ENCODE measurements around the gene AKAP6. TPM values are rescaled to one million over a fixed set of nuclear protein-coding genes. Genes with fewer than 3 reads are reported as not detected.

AKAP6 gene
- total RNA-seq, 1 donor from 2014 or later, result 3.4 TPM

DNA sequence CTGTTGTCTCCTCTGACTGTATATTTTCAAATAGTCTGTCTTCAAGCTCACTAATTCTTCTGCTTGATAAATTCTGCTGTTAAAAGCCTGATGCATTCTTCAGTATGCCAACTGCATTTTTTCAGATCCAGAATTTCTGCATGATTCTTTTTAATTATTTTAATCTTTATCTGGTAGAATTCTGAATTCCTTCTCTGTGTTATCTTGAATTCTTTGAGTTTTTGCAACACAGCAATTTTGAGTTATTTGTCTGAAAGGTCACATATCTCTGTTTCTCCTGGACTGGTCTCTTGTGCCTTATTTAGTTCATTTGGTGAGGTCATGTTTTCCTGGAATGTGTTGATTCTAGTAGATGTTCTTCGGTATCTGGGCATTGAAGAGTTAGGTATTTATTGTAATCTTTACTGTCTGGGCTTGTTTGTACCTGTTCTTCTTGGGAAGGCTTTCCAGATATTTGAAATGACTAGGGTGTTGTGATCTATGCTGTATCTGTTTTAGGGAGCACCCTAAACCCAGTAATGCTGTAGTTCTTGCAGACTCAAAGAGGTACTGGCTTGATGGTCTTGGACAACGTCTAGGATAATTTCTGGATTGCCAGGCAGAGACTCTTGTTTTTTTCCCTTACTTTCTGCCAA, 415.8 kb downstream of the AKAP6 start:
- H3K27ac Mint-ChIP-seq, result no peak overlapping the region
- no peaks in the 10 kb centered on the region for H3K36me3 Mint-ChIP-seq (ENCODE audit: insufficient read depth)
- no peak for DNase-seq (ENCODE audit: low spot score, unreplicated experiment)
- TF ChIP-seq, protein P1, sequence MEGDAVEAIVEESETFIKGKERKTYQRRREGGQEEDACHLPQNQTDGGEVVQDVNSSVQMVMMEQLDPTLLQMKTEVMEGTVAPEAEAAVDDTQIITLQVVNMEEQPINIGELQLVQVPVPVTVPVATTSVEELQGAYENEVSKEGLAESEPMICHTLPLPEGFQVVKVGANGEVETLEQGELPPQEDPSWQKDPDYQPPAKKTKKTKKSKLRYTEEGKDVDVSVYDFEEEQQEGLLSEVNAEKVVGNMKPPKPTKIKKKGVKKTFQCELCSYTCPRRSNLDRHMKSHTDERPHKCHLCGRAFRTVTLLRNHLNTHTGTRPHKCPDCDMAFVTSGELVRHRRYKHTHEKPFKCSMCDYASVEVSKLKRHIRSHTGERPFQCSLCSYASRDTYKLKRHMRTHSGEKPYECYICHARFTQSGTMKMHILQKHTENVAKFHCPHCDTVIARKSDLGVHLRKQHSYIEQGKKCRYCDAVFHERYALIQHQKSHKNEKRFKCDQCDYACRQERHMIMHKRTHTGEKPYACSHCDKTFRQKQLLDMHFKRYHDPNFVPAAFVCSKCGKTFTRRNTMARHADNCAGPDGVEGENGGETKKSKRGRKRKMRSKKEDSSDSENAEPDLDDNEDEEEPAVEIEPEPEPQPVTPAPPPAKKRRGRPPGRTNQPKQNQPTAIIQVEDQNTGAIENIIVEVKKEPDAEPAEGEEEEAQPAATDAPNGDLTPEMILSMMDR (IDR thresholded peaks at IDR 0.05; ENCODE audit: unreplicated experiment), result no peak
- H3K27me3 Mint-ChIP-seq, result no peaks in the 10 kb centered on the region
- H3K9me3 Mint-ChIP-seq (ENCODE audit: low read depth), result peaks cover 7% of the 10 kb centered on the region
- H3K4me3 Mint-ChIP-seq (ENCODE audit: low read depth), result no peak overlapping the region
- H3K4me1 Mint-ChIP-seq (ENCODE audit: low read depth), result no peaks in the 10 kb centered on the region

DNA sequence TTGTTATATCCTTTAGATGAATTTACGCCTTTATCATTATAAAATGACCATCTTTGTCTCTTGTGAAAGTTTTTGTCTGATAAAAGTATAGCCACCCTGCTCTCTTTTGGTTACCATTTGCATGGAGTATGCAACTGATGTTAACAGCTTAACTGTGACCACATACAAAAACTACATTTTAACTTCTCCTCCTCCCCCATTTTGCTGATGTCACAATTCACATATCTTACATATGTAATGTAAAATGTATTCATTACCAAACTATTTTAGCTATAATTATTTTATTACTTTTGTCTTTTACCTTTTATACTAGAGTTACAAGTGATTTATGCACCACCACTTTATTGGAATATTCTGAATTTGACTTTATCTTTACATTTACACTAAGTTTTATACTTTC, 425.1 kb downstream of the AKAP6 start:
- Mint-ChIP-seq H3K27ac (no peak overlapping the region), H3K9me3 (ENCODE audit: low read depth) (peaks cover 15% of the 10 kb centered on the region), H3K4me3 (ENCODE audit: low read depth) (no peak overlapping the region), H3K27me3 (no peaks in the 10 kb centered on the region), H3K36me3 (ENCODE audit: insufficient read depth) (peaks cover 1% of the 10 kb centered on the region), H3K4me1 (ENCODE audit: low read depth) (no peaks in the 10 kb centered on the region)
- no peak for DNase-seq (ENCODE audit: low spot score, unreplicated experiment)
- TF ChIP-seq, protein P1 (IDR thresholded peaks at IDR 0.05; ENCODE audit: unreplicated experiment), result no peak

DNA sequence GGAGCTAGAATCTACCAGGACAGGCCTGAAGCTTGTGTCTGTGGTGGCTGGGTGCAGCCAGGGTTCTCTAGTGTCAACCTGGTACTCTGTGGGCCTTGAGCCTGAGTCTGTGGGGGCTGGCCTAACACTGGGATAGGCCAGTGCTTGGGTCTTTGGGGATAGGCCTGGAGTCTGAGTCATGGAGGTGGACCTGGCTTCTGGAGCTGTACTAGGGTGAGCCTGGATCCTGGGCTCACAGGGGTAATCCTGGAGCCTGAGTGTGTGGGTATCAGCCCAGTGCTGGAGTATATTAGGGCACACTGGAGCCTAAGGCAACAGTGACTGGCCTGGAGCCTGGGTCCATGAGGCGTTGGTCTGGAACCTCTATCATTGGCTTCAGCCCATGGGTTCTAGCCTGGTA, 427.1 kb downstream of the AKAP6 start:
- Mint-ChIP-seq H3K4me3 (ENCODE audit: low read depth) (no peak overlapping the region), H3K27ac (no peak overlapping the region), H3K27me3 (no peaks in the 10 kb centered on the region), H3K4me1 (ENCODE audit: low read depth) (no peaks in the 10 kb centered on the region), H3K36me3 (ENCODE audit: insufficient read depth) (peaks cover 1% of the 10 kb centered on the region), H3K9me3 (ENCODE audit: low read depth) (peaks cover 15% of the 10 kb centered on the region)
- no peak for DNase-seq (ENCODE audit: low spot score, unreplicated experiment)
- TF ChIP-seq, protein P1 (IDR thresholded peaks at IDR 0.05; ENCODE audit: unreplicated experiment), result no peak

DNA sequence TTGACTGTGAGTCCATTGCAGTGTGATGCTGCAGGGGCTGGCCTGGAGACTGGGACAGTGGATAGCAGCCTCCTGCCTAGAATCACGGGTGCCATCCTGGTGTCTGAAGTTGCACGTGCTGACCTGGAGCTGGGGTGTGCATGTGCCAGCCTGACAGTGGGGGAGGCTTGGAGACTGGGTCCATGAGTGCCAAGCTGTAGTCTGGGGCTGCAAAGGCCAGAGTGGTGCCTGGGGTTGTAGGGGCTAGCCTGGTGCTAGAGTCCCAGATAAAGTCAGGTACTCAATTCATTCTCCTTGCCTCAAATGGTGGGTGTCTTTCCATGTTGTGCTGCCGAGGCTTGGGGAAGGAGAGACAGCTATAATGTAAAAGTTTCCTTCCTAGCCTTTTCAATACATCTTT, 427.7 kb downstream of the AKAP6 start:
- no peak overlapping the region for H3K4me3 Mint-ChIP-seq (ENCODE audit: low read depth)
- TF ChIP-seq, protein P1 (IDR thresholded peaks at IDR 0.05; ENCODE audit: unreplicated experiment), result no peak
- H3K27me3 Mint-ChIP-seq, result no peaks in the 10 kb centered on the region

DNA sequence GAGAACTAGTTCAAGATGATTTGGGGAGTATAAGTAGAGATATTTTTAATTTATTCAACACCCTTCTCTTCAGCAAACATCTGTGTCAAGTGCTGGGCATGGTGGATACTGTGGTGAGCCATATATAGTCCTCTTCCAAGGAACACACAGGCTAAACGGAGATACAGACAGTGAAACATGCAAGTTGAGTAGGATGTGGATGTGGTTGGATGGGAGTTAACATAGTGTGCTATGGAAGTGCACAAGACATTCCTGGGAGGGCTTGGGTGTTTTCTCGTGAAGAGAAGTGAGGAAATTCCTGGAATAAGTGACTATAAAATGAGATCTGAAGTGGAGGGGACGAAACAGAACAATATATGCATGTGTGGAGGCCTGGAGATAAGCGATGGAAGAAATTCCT, 428.5 kb downstream of the AKAP6 start:
- no peak for DNase-seq (ENCODE audit: low spot score, unreplicated experiment)
- peaks cover 1% of the 10 kb centered on the region for H3K36me3 Mint-ChIP-seq (ENCODE audit: insufficient read depth)
- H3K4me3 Mint-ChIP-seq (ENCODE audit: low read depth), result no peak overlapping the region
- peaks cover 15% of the 10 kb centered on the region for H3K9me3 Mint-ChIP-seq (ENCODE audit: low read depth)
- TF ChIP-seq, protein P1 (IDR thresholded peaks at IDR 0.05; ENCODE audit: unreplicated experiment), result no peak
- H3K27me3 Mint-ChIP-seq, result no peaks in the 10 kb centered on the region
- H3K4me1 Mint-ChIP-seq (ENCODE audit: low read depth), result no peaks in the 10 kb centered on the region
- no peak overlapping the region for H3K27ac Mint-ChIP-seq

More for the DNA sequence above, 427.7 kb downstream of the AKAP6 start:
- no peak for DNase-seq (ENCODE audit: low spot score, unreplicated experiment)
- H3K9me3 Mint-ChIP-seq (ENCODE audit: low read depth), result peaks cover 15% of the 10 kb centered on the region
- H3K36me3 Mint-ChIP-seq (ENCODE audit: insufficient read depth), result peaks cover 1% of the 10 kb centered on the region
- no peak overlapping the region for H3K27ac Mint-ChIP-seq
- no peaks in the 10 kb centered on the region for H3K4me1 Mint-ChIP-seq (ENCODE audit: low read depth)
